GM19035 (cell line): ENCODE data around the gene FCN1.
"Not testable (repeated sequence)": the region's sequence is repeated elsewhere in the genome, so short reads cannot be mapped to it uniquely, and the experiment has no call there.

Experiments used
- ATAC-seq: cut with Tn5 transposase; IDR thresholded peaks from one replicate; pipeline ENCODE4 v1.9.1; 2021; ENCODE audit not compliant: unreplicated experiment

FCN1 gene

DNA sequence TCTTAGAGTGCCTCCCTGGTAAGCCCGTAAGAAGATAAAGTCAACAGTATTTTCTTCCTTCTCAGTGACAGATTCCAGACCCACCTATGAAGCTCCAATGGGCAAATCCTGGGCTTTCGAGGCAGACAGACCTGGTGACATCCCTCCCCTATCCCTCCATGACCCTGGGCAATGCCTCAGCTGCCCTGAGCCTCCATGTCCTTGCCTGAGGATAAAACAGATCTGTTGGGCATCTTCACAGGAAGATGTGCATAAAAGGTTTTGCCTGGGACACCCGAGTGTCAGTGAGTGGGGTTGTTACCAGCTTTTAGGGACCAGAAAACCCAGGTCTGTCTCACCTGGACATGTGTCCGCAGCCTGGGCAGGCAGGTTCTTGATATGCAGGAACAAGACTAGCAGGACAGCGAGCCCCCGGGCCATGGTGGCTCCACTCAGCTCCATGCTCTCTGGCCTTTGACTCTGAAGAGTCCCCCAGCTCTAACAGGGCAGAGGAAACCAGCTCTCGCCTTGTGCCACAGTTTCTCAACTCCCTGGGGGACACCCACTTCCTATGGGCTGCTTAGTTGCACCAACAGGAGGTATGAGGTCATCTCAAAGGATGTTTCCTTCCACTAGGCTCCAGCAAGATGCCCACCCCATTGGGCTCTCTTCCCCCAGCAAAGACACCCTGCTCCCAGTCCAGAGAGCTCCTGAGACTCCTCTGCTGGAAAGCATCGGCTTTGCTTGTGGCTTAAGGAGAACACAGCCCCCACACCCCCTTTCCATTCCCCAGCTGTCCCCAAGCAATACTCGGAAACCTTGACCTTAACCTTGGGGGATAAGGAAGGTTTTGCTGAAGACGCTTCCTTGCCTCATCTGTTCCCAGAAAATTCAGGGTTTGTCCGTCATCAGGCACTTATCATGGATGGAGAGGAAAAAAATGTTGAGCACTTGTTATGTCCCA, at the start of gene FCN1:
Gene FCN1 (minus strand): TSS at position 482 of the 943 bp plus-strand sequence. CDS start 41 bp downstream, at position 441.
- ATAC-seq, result no peak

DNA sequence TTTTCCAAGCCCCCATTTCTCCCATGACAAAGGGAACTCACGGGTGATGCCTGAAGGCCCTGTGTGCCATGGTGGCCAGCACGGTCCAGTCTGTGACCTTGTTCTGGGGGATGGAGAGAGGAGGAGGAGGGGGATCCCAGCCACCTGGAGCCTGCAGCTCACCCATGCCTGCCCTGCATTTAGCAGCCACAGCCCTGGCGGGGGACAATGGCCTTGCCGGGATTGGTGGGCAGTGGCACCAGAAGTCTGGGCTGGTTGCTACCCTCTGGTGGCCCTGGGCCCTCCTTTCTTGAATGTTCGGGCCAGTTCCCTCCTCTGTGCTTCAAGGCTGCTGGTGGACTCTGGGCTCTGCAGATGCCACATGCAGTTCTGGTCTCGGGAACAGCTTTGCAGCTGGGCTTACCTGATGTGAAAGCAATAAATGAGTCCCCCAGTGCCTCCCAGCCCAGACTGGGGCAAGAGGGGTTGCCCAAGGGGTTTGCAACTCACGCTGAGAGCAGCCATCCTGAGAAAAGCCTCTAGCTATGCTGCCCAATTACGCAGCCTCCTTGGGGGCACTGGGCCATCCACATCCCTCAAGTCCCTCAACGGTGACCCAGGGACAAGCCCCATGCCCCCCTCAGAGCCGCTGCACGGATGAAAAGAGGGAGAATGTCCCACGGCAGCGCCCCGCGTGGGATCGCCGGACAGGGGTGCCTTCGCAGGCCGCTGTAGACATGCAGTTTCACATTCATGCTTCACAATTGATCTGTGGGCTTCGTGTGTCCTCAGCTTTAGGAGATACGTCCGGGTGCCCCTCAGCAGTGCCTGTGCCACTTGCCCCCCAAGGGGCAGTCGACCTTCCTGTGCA, 49.2 kb upstream of the FCN1 start:
- no peak for ATAC-seq

GRCh38 chr9:134966270-134966669, 48.6 kb upstream of the FCN1 start:
- no peak for ATAC-seq

DNA sequence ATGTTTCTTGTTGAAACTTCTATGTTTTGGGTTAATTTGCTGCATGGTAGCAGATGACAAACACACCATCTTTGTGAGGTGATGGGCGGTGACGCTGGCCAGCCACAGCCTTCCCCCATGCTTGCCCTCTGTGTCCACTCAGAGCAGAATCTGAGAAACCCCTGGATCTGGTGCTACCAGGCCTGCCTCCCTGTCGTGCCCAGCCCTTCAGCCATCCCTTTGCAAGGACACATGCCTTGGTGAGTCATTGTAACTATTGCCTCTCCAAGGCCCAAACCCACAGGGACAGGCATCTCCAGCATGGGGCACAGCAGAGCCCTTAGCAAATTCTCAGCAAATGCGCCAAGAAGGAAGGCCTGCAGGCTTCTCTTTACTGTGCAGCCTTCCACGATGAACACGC, 48.1 kb upstream of the FCN1 start:
- no peak for ATAC-seq

- no peak for ATAC-seq
Measured at GRCh38 chr9:134965411-134965810, 47.7 kb upstream of the FCN1 start.

GRCh38 chr9:134964271-134965055, 46.8 kb upstream of the FCN1 start:
- no peak for ATAC-seq

DNA sequence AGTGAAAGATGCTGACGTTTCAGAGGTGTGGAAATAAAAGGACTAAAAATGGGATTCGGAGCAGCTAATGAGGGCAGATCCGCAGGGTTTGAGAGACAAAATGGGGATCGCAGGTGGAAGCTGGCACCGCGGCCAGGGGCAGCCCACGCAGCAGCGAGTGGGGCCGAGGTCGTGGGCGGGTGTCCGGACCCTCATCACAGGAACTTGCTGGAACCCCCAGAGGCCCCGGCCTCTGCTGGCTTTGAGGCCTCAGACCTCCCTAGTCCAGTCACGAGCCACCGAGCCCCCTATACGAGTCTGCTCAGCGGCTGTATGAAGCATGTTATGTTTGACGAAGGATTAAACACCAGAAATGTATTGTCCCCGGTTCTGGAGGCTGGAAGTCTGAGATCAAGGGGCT, 45.8 kb upstream of the FCN1 start:
- ATAC-seq, result no peak

DNA sequence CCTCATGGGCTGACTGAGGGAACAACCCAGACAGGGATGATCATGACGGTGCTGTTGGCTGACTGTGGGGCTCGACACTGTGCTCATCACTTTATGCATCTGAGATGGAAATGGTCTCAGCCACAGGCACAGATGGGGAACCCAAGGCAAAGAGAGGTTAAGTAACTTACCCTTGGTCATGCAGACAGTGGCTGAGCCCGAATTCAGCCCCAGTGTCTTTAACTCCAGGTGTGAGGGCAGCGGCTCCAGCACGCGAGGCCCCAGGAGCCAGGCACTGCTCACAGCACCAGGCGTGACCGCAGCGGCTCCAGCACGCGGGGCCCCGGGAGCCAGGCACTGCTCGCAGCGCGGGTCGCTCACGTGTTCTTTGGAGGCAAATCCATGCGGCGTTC, 45.3 kb upstream of the FCN1 start:
- ATAC-seq, result no peak

DNA sequence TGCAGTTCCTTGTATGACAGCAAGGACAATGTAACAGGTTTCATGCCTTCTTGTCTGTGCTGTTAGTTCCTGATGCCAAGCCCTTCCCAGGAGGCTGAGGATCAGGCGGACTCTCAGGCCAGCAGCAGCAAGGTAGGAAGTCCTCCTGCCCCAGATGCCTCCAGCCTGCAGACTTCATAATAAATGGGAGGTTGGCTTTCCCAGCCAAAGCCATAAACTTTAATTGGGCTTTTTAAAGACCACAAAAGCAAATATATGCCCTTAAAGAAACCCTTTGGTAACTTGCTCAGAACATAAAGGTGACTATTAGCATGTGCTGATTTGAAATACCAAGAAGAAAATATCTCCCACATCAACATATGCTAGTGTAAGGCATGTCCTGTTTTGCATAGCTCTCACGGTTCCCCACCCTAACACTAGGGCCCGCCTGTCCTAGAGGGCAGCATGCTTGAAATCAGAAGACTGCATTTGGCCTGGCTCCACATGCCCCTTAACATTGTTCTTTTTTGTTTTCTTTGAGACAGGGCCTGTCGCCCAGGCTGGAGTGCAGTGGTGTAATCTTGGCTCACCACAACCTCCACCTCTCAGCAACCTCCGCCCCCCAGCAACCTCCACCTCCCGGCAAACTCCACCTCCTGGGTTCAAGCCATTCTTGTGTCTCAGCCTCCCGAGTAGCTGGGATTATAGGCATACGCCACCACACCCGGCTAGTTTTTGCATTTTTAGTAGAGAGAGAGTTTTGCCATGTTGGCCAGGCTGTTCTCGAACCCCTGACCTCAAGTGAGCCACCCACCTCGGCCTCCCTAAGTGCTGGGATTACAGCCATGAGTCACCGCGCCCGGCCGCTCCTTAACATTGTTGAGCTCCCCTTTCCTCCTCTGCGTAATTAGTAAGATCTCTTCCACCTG, 44.6 kb upstream of the FCN1 start:
- ATAC-seq, result no peak

DNA sequence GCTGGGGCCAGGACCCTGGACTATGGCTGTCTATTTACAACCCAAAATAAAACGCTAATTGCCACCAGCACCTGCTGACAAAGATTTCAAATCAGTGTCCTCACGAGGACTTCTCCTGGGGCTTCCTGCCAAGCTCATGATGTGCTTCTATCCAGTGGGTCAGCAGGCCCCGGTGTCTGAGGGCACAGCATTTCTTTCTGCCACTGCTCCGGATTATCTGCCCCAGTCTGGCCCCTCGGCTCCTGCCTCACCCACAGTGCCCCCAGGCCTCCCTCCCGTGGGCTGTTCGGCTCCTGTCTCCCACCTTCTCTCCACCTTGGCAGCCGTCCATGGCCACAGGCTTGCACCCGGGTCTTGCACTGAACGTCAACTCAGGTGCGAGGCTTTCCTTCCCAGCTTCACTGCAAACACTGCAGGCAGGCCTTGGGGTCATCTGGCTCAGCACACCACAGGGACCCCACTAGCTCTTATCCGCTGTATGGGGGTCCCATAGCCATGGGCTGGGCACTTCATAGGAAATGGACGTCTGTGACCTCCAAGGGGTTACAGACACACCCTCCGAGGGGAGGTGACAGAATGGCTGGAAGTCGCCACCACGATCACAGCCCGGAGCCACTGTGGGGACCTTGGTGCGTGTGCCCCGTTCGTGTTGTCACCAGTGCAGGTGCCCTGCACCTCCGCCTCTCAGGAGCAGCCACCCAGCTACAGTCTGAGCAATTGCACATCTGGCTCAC, 43.8 kb upstream of the FCN1 start:
- no peak for ATAC-seq

DNA sequence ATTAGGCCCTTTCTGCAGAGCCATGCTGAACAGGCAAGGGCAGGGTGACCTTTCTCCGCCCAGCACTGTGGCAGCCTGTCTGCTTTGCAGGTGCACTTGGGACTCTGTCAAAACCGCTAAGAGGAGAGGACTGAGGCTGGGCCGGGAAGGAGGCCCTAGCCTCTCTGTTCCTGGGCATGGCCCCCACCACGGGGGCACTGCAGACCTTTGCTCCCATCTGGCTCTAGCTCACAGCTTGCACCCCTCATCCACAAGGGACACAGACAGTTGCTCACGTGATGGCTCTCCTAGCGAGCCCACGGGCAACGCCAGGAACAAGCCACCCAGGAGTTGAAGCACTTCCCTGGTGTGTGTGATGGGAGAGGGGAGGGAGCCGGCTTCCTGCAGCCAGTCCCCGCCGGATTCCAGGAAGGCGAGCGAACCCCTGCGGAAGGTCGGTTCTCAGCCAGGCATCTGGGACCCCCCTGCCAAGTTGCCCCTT, 43.0 kb upstream of the FCN1 start:
- no peak for ATAC-seq

- ATAC-seq, result no peak
Measured at GRCh38 chr9:134959971-134960310, 42.2 kb upstream of the FCN1 start.

- ATAC-seq, result no peak
Measured at GRCh38 chr9:134959126-134959970, 41.6 kb upstream of the FCN1 start.

DNA sequence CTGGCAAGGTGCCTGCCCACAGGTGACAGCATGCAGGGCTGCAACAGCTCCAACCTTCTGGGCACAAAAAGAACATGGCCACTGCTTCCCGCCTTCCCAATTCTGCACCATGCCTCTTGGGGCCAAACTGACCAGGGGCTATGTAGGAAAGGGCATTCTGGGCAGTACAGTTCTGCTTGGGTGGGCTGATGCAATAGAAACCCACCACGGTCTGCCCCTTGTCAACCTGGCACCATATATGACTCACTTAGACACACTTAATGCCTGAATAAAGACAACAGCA, 40.2 kb upstream of the FCN1 start:
- no peak for ATAC-seq

- ATAC-seq, result no peak
Measured at GRCh38 chr9:134957165-134957944, 39.6 kb upstream of the FCN1 start.

GRCh38 chr9:134956387-134956786, 38.7 kb upstream of the FCN1 start:
- ATAC-seq, result not testable (repeated sequence)

- ATAC-seq, result no peak
Measured at GRCh38 chr9:134955801-134956200, 38.1 kb upstream of the FCN1 start.

DNA sequence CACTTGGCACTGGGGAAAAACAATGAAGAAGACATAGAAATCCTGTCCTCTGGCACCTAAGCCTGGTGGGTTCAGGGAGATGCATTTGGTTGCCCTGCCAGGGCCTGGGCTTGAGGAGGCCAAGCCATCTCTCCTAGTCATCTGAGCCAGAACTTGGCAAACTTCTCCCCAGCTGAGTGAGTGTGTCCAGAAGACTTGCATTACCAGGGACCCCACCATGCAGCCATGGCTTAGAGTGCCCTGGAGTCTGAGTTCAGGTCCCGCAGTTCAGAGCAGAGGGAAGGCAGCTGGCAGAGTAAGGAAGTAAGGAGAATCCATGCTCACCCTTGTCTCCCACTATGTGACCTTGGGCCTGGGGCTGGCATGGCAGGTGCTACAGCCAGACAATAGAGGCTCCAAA, 37.4 kb upstream of the FCN1 start:
- no peak for ATAC-seq
